ENCODE results near the gene JAKMIP1. TPM values are rescaled to one million over a fixed set of nuclear protein-coding genes. Genes with fewer than 3 reads are reported as not detected.

The JAKMIP1 gene
- total RNA-seq, 1 experiment from 2014 or later = not detected

- Histone ChIP-seq H3F3A (ENCODE audit: insufficient read depth, low read depth) (no peaks in the 10 kb centered on the region), H3K9me3 (ENCODE audit: insufficient read depth, low read depth) (no peaks in the 10 kb centered on the region), H2AFZ (no peak overlapping the region), H3K4me2 (no peak overlapping the region), H3K4me1 (replicated peaks; ENCODE audit: insufficient read depth) (no peaks in the 10 kb centered on the region), H3K4me3 (no peak overlapping the region), H4K20me1 (ENCODE audit: insufficient read depth) (no peaks in the 10 kb centered on the region), H3K79me2 (ENCODE audit: low read depth) (no peaks in the 10 kb centered on the region), H3K27me3 (ENCODE audit: insufficient read depth, low read depth) (peaks cover 25% of the 10 kb centered on the region), H3K27ac (no peak overlapping the region), H3K9me2 (ENCODE audit: insufficient read depth) (no peaks in the 10 kb centered on the region), H3K36me3 (ENCODE audit: low read depth) (no peaks in the 10 kb centered on the region)
- no peak for DNase-seq
- intact Hi-C loops (cut with micrococcal nuclease; ENCODE audit: unreplicated experiment) = no loop called here
- BruUV-seq (replicated peaks) = no TSS peak
- POLR2A ChIA-PET (ENCODE audit: unreplicated experiment) = no interaction called here
- no peak for TF ChIP-seq EZH2 (IDR thresholded peaks at IDR 0.05; ENCODE audit: low read depth)
- TF ChIP-seq CTCF (conservative IDR thresholded peaks at IDR 0.05) = no peak
- CTCF ChIA-PET = no interaction called here
Observed at GRCh38 chr4:6093671-6094070, 106.7 kb downstream of the JAKMIP1 start.

- Histone ChIP-seq H3K79me2 (ENCODE audit: low read depth) (no peaks in the 10 kb centered on the region), H3K4me3 (no peak overlapping the region), H3K36me3 (ENCODE audit: low read depth) (no peaks in the 10 kb centered on the region), H3K27me3 (ENCODE audit: insufficient read depth, low read depth) (peaks cover 23% of the 10 kb centered on the region), H2AFZ (no peak overlapping the region), H3K9me3 (ENCODE audit: insufficient read depth, low read depth) (no peaks in the 10 kb centered on the region), H3K4me1 (replicated peaks; ENCODE audit: insufficient read depth) (no peaks in the 10 kb centered on the region), H3K4me2 (no peak overlapping the region), H3F3A (ENCODE audit: insufficient read depth, low read depth) (no peaks in the 10 kb centered on the region), H4K20me1 (ENCODE audit: insufficient read depth) (no peaks in the 10 kb centered on the region), H3K27ac (no peak overlapping the region), H3K9me2 (ENCODE audit: insufficient read depth) (no peaks in the 10 kb centered on the region)
- ChIA-PET POLR2A (ENCODE audit: unreplicated experiment) (no interaction called here), CTCF (no interaction called here)
- DNase-seq = no peak
- TF ChIP-seq CTCF (conservative IDR thresholded peaks at IDR 0.05) (no peak), EZH2 (IDR thresholded peaks at IDR 0.05; ENCODE audit: low read depth) (no peak)
- intact Hi-C loops (cut with micrococcal nuclease; ENCODE audit: unreplicated experiment) = no loop called here
- no TSS peak for BruUV-seq (replicated peaks)
Observed at GRCh38 chr4:6092971-6093370, 107.4 kb downstream of the JAKMIP1 start.

GRCh38 chr4:6092131-6092530 is 108.2 kb downstream of the JAKMIP1 start:
- Histone ChIP-seq H3K27ac (no peak overlapping the region), H3K9me3 (ENCODE audit: insufficient read depth, low read depth) (no peaks in the 10 kb centered on the region), H3K4me2 (no peak overlapping the region), H3K36me3 (ENCODE audit: low read depth) (no peaks in the 10 kb centered on the region), H4K20me1 (ENCODE audit: insufficient read depth) (no peaks in the 10 kb centered on the region), H3K9me2 (ENCODE audit: insufficient read depth) (no peaks in the 10 kb centered on the region), H2AFZ (no peak overlapping the region), H3K4me3 (no peak overlapping the region), H3K79me2 (ENCODE audit: low read depth) (no peaks in the 10 kb centered on the region), H3K27me3 (ENCODE audit: insufficient read depth, low read depth) (peaks cover 24% of the 10 kb centered on the region), H3K4me1 (replicated peaks; ENCODE audit: insufficient read depth) (no peaks in the 10 kb centered on the region), H3F3A (ENCODE audit: insufficient read depth, low read depth) (no peaks in the 10 kb centered on the region)
- CTCF ChIA-PET = no interaction called here
- no TSS peak for BruUV-seq (replicated peaks)
- intact Hi-C loops (cut with micrococcal nuclease; ENCODE audit: unreplicated experiment) = no loop called here
- TF ChIP-seq EZH2 (IDR thresholded peaks at IDR 0.05; ENCODE audit: low read depth) (no peak), CTCF (conservative IDR thresholded peaks at IDR 0.05) (no peak)
- POLR2A ChIA-PET (ENCODE audit: unreplicated experiment) = no interaction called here
- DNase-seq = no peak

Measured in PC-9 (cell line).